PFSK-1 (cell line): ENCODE results near the gene SOD2.

ENCODE experiments used
- POLR2AphosphoS5 ChIP-seq: IDR thresholded peaks from 2 replicates; pipeline ENCODE4 v1.6.1; 2012; ENCODE audit warnings: low read depth, mild to moderate bottlenecking, control low read depth, low read length, moderate library complexity
- SIN3A ChIP-seq: IDR thresholded peaks from 2 replicates; pipeline ENCODE4 v1.6.1; 2012; ENCODE audit warnings: mild to moderate bottlenecking, low read length, moderate library complexity, borderline replicate concordance; ENCODE audit not compliant: insufficient read depth

GRCh38 chr6:159723259-159723658, 30.2 kb upstream of the SOD2 start:
- TF ChIP-seq POLR2AphosphoS5 (no peak), SIN3A (no peak)
